Astrocyte of the cerebellum (primary cell): ENCODE data around the gene GASK1B.

Experiments
- DNase-seq: peaks from one replicate; pipeline ENCODE4 v3.0.0-alpha.2; 2011; ENCODE audit warnings: low read depth
- H3K4me3 ChIP-seq: 2 replicates; pipeline ENCODE4 v1.5.1; 2011; ENCODE audit warnings: mild to moderate bottlenecking, low read depth, low read length, moderate library complexity
- in situ Hi-C: cut with HindIII; loops from 2 replicates; pipeline ENCODE4 v1.10.0; 2017; ENCODE audit warnings: low sequenced_read_pairs
- TF ChIP-seq, protein P1 (sequence below): IDR thresholded peaks from 2 replicates; pipeline ENCODE4 v1.5.1; 2012; ENCODE audit warnings: low read length, low read depth, moderate library complexity, mild to moderate bottlenecking; ENCODE audit errors: missing control alignments

GASK1B gene

GRCh38 chr4:158157412-158157811 is 15.4 kb downstream of the GASK1B start:
- DNase-seq = no peak
- TF ChIP-seq, protein P1, sequence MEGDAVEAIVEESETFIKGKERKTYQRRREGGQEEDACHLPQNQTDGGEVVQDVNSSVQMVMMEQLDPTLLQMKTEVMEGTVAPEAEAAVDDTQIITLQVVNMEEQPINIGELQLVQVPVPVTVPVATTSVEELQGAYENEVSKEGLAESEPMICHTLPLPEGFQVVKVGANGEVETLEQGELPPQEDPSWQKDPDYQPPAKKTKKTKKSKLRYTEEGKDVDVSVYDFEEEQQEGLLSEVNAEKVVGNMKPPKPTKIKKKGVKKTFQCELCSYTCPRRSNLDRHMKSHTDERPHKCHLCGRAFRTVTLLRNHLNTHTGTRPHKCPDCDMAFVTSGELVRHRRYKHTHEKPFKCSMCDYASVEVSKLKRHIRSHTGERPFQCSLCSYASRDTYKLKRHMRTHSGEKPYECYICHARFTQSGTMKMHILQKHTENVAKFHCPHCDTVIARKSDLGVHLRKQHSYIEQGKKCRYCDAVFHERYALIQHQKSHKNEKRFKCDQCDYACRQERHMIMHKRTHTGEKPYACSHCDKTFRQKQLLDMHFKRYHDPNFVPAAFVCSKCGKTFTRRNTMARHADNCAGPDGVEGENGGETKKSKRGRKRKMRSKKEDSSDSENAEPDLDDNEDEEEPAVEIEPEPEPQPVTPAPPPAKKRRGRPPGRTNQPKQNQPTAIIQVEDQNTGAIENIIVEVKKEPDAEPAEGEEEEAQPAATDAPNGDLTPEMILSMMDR = no peak
- in situ Hi-C loops = loop anchor here (5.0 kb wide), 1 partner anchor 35 kb away; no protein-coding TSS in a partner anchor
- no peak overlapping the region for H3K4me3 ChIP-seq

- DNase-seq = no peak
- in situ Hi-C loops = loop anchor here (5.0 kb wide), 1 partner anchor 34 kb away; no protein-coding TSS in a partner anchor
- H3K4me3 ChIP-seq = no peak overlapping the region
- TF ChIP-seq, protein P1 = no peak
Measured at GRCh38 chr4:158155656-158156356, 17.0 kb downstream of the GASK1B start.

- TF ChIP-seq, protein P1 = no peak
- in situ Hi-C loops = no loop called here
- DNase-seq = no peak
Measured at GRCh38 chr4:158147151-158147550, 25.7 kb downstream of the GASK1B start.

DNA sequence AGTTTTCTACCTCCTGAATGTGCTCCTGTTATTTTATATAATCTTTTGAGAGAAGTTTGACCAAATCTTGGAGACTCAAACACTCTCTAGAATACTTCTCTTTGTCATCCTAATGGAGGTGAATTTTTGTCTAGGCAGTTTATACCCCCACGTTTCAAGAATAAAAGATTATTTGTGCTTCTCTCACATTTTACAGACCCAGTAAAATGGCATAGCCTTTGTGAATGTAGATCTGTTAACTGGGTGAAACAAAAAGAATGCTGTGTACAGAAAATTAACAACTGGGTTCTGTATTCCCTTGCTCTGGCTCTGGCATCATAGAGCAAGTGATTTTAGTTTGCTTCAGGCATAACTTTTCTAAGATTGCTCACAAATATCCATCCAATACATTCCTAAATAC is 26.1 kb downstream of the GASK1B start:
- in situ Hi-C loops = no loop called here
- DNase-seq = no peak
- H3K4me3 ChIP-seq = no peak overlapping the region
- TF ChIP-seq, protein P1 = no peak

More at GRCh38 chr4:158147151-158147550, 25.7 kb downstream of the GASK1B start:
- no peak overlapping the region for H3K4me3 ChIP-seq

GRCh38 chr4:158139086-158139485 is 33.7 kb downstream of the GASK1B start:
- H3K4me3 ChIP-seq = no peak overlapping the region
- in situ Hi-C loops = no loop called here
- TF ChIP-seq, protein P1 = no peak
- DNase-seq = no peak

GRCh38 chr4:158134222-158134621 is 38.6 kb downstream of the GASK1B start:
- in situ Hi-C loops = no loop called here
- TF ChIP-seq, protein P1 = no peak
- no peak for DNase-seq
- H3K4me3 ChIP-seq = no peak overlapping the region
